BJ (cell line): ENCODE measurements around the gene C1QTNF5. TPM values are rescaled to one million over a fixed set of nuclear protein-coding genes. Genes with fewer than 3 reads are reported as not detected.

Source experiments
- CTCF ChIA-PET: fragments of 350-600 bp; formaldehyde crosslinking; extraction: SDS; loops from one replicate; lab custom pipeline; 2021; ENCODE audit warnings: antibody characterized with exemption, inconsistent platforms; lab: Yijun Ruan, JAX
- POLR2A ChIA-PET: fragments of 300-600 bp; sonication (Branson Sonifier 250); formaldehyde crosslinking; extraction: SDS; loops from one replicate; lab custom pipeline; 2021; ENCODE audit warnings: antibody characterized with exemption; lab: Charles Lee
- DNase-seq: peaks from one replicate; pipeline ENCODE4 v3.0.0-alpha.2; 2011; ENCODE audit warnings: low read depth
- H3K27me3 ChIP-seq: 2 replicates; pipeline ENCODE4 v1.6.0; 2011; ENCODE audit warnings: low read length; ENCODE audit not compliant: control insufficient read depth, insufficient read depth
- H3K36me3 ChIP-seq: 2 replicates; pipeline ENCODE4 v1.5.1; 2011; ENCODE audit warnings: low read length; ENCODE audit not compliant: control insufficient read depth, insufficient read depth
- H3K4me3 ChIP-seq: 2 replicates; pipeline ENCODE4 v1.5.1; 2011; ENCODE audit warnings: low read depth, mild to moderate bottlenecking, control low read depth, low read length
- CTCF ChIP-seq: IDR thresholded peaks from 2 replicates; pipeline ENCODE4 v1.5.1; 2011; ENCODE audit warnings: low read depth, mild to moderate bottlenecking, control low read depth, inconsistent platforms, low read length, moderate library complexity; ENCODE audit not compliant: insufficient read depth
- polyA plus RNA-seq: library from polyadenylated mRNA; depleted of rRNA; stranded (reverse); fragments of >200 nt; gene quantifications from 2 replicates; pipeline ENCODE4 v1.2.3, GENCODE V29; 2011

The C1QTNF5 gene
- polyA plus RNA-seq, 1 experiment, result 19.4 TPM

GRCh38 chr11:119356349-119357031, 15.8 kb upstream of the C1QTNF5 start:
- Histone ChIP-seq H3K27me3 (peaks cover 4% of the 10 kb centered on the region; the same call in 1 of the 2 replicates), H3K36me3 (no peaks in the 10 kb centered on the region), H3K4me3 (peak overlapping the region; percentile 53)
- CTCF ChIA-PET, result interaction anchor here (0.6 to 4.7 kb wide), 34 partner anchors 8 to 752 kb away, joined by 3 to 349 read pairs (median 4); partner anchors contain the start of genes C1QTNF5, MCAM, MFRP and NECTIN1
- POLR2A ChIA-PET, result interaction anchor here (0.5 to 0.7 kb wide), 2 partner anchors 151 to 290 kb away, joined by 4 to 12 read pairs; no protein-coding TSS in a partner anchor
- peak; percentile 75 for TF ChIP-seq CTCF
- no peak for DNase-seq

- H3K4me3 ChIP-seq, result no peak overlapping the region
- H3K36me3 ChIP-seq, result no peaks in the 10 kb centered on the region
- peaks cover 8% of the 10 kb centered on the region; the same call in 1 of the 2 replicates for H3K27me3 ChIP-seq
- no peak for DNase-seq
- no peak for TF ChIP-seq CTCF
- ChIA-PET CTCF (interaction anchor here (0.9 to 4.7 kb wide), 14 partner anchors 10 to 374 kb away, joined by 3 to 349 read pairs (median 6); partner anchors contain the start of genes C1QTNF5, MCAM, MFRP and NECTIN1), POLR2A (interaction anchor here (0.7 kb wide), 1 partner anchor 289 kb away, joined by 4 read pairs; no protein-coding TSS in a partner anchor)
Measured at GRCh38 chr11:119355091-119355843, 14.6 kb upstream of the C1QTNF5 start.

- peaks cover 11% of the 10 kb centered on the region for H3K27me3 ChIP-seq
- TF ChIP-seq CTCF, result no peak
- no peak overlapping the region for H3K4me3 ChIP-seq
- no peak for DNase-seq
- H3K36me3 ChIP-seq, result no peaks in the 10 kb centered on the region
- ChIA-PET CTCF (interaction anchor here (0.7 to 5.6 kb wide), 9 partner anchors 9 to 128 kb away, joined by 3 to 36 read pairs (median 4); partner anchors contain the start of gene C1QTNF5), POLR2A (no interaction called here)
Measured at GRCh38 chr11:119352857-119353260, 12.2 kb upstream of the C1QTNF5 start.

GRCh38 chr11:119351232-119351631, 10.5 kb upstream of the C1QTNF5 start:
- TF ChIP-seq CTCF, result no peak
- peaks cover 18% of the 10 kb centered on the region for H3K27me3 ChIP-seq
- no peak overlapping the region for H3K4me3 ChIP-seq
- POLR2A ChIA-PET, result no interaction called here
- no peaks in the 10 kb centered on the region for H3K36me3 ChIP-seq
- CTCF ChIA-PET, result interaction anchor here (1.4 to 5.6 kb wide), 2 partner anchors 12 to 119 kb away, joined by 3 to 36 read pairs; partner anchors contain the start of gene C1QTNF5
- DNase-seq, result no peak
